ENCODE measurements around the gene STRADA. TPM values are rescaled to one million over a fixed set of nuclear protein-coding genes. Genes with fewer than 3 reads are reported as not detected.

STRADA gene
- total and polyA plus RNA-seq, 9 of the 15 experiments (the other 6 are each of a cell fraction or from before 2014, with no cell fraction given) = 6.6 to 33.0 (median 20.5) TPM

GRCh38 chr17:63790057-63790456, 48.5 kb upstream of the STRADA start:
- Histone ChIP-seq H3K27me3 (ENCODE audit: control insufficient read depth in 2 of 2, insufficient read depth in 2 of 2, low read length in 2 of 2) (no peaks in the 10 kb centered on the region), H3K27ac (ENCODE audit: extremely low read depth, low read depth, low read length) (no peak overlapping the region), H4K20me1 (replicated peaks; ENCODE audit: control insufficient read depth, insufficient read depth, low read length) (no peaks in the 10 kb centered on the region), H3K79me2 (ENCODE audit: control insufficient read depth, insufficient read depth, low read length) (peaks cover 57% of the 10 kb centered on the region), H3K4me3 (no peak overlapping the region), H2AFZ (ENCODE audit: low read depth, low read length) (no peak overlapping the region), H3K9me1 (ENCODE audit: control insufficient read depth, insufficient read depth, low read length) (no peaks in the 10 kb centered on the region), H3K9ac (ENCODE audit: insufficient read depth in 1 of 2, low read depth in 2 of 2, low read length in 2 of 2) (no peak overlapping the region), H3K4me1 (replicated peaks in 1 of 2; ENCODE audit: control insufficient read depth in 2 of 2, insufficient read depth in 2 of 2, low read length in 2 of 2) (no peaks in the 10 kb centered on the region), H3K36me3 (ENCODE audit: control insufficient read depth, insufficient read depth, low read length) (peaks cover 91% of the 10 kb centered on the region), H3K4me2 (ENCODE audit: insufficient read depth, low read length) (no peak overlapping the region), H3K9me3 (replicated peaks; ENCODE audit: control insufficient read depth, insufficient read depth, low read depth, low read length) (no peaks in the 10 kb centered on the region)
- CTCF ChIA-PET (ENCODE audit: low intra/inter-chr PET ratio) = no interaction called here
- no TSS peak for BruUV-seq (replicated peaks)
- POLR2A ChIA-PET = interaction anchor here (1.0 to 2.8 kb wide), 6 partner anchors 9 to 16 kb away, joined by 3 to 11 read pairs (median 6); partner anchors contain the start of genes CCDC47 and DDX42
- in situ Hi-C loops (cut with MboI) = no loop called here
- ATAC-seq = no peak
- no peak for DNase-seq (ENCODE audit: extremely low read depth in 1 of 4, low spot score in 3 of 4)
- intact Hi-C loops (cut with micrococcal nuclease) = no loop called here
- WGBS (ENCODE audit: insufficient coverage, low coverage, missing lambda C conversion rate) = 93% methylated on average over 6 of the region's 6 CpGs
- FAIRE-seq = no peak
- TF ChIP-seq HDAC6 (IDR thresholded peaks at IDR 0.05; ENCODE audit: low read depth, low read length) (no peak), ZNF512 (tag; IDR thresholded peaks at IDR 0.05) (no peak), NFATC3 (IDR thresholded peaks at IDR 0.05) (no peak), NCOR1 (IDR thresholded peaks at IDR 0.05) (no peak), TCFL5 (CRISPR knock-in tag; conservative IDR thresholded peaks at IDR 0.05) (no peak), UBTF (IDR thresholded peaks at IDR 0.05; ENCODE audit: borderline replicate concordance in 1 of 2, low read depth in 2 of 2, low read length in 2 of 2) (no peak), ZNF239 (CRISPR knock-in tag; IDR thresholded peaks at IDR 0.05) (no peak), ID3 (CRISPR knock-in tag; IDR thresholded peaks at IDR 0.05) (no peak), ID3 (tag; IDR thresholded peaks at IDR 0.05) (no peak), ATF3 (IDR thresholded peaks at IDR 0.05) (peak; percentile 9; the same call in 1 of the 2 replicates), ATF3 (CRISPR knock-in tag; conservative IDR thresholded peaks at IDR 0.05) (no peak), CLOCK (CRISPR knock-in tag; IDR thresholded peaks at IDR 0.05; ENCODE audit: borderline replicate concordance) (no peak), FOXK2 (conservative IDR thresholded peaks at IDR 0.05 in 1 of 2, IDR thresholded peaks at IDR 0.05 in 1 of 2; ENCODE audit: low read depth in 2 of 2) (no peak), CEBPG (CRISPR knock-in tag; IDR thresholded peaks at IDR 0.05) (no peak), CEBPG (tag; conservative IDR thresholded peaks at IDR 0.05 in 1 of 2, IDR thresholded peaks at IDR 0.05 in 1 of 2) (peak in 1 of 2 experiments; percentile 80; a peak in 2 of 4 replicates)

Data from K562 (cell line).